HG03196 (cell line): Measurements from ENCODE around the gene AQP3.
"Not testable (repeated sequence)": the region's sequence is repeated elsewhere in the genome, so short reads cannot be mapped to it uniquely, and the experiment has no call there.

ENCODE experiments used
- ATAC-seq: cut with Tn5 transposase; IDR thresholded peaks from one replicate; pipeline ENCODE4 v1.9.1; 2021; ENCODE audit not compliant: unreplicated experiment

Gene AQP3

GRCh38 chr9:33446946-33447798 is at the start of gene AQP3:
AQP3 (minus strand) TSS chr9:33447593; CDS start chr9:33447530, 63 bp downstream.
- ATAC-seq: peak; percentile 29

- ATAC-seq: not testable (repeated sequence)
Measured at GRCh38 chr9:33493819-33494218, 46.4 kb upstream of the AQP3 start.

- no peak for ATAC-seq
Measured at GRCh38 chr9:33489066-33489465, 41.7 kb upstream of the AQP3 start.

- ATAC-seq: not testable (repeated sequence)
Measured at GRCh38 chr9:33485312-33485711, 37.9 kb upstream of the AQP3 start.

GRCh38 chr9:33480976-33481375 is 33.6 kb upstream of the AQP3 start:
- ATAC-seq: no peak

GRCh38 chr9:33480106-33480505 is 32.7 kb upstream of the AQP3 start:
- ATAC-seq: no peak

- no peak for ATAC-seq
Measured at GRCh38 chr9:33476503-33476902, 29.1 kb upstream of the AQP3 start.

- no peak for ATAC-seq
Measured at GRCh38 chr9:33475357-33475756, 28.0 kb upstream of the AQP3 start.

GRCh38 chr9:33473643-33474352 is 26.4 kb upstream of the AQP3 start, which contains the start of gene NOL6:
NOL6 (minus strand) TSS chr9:33473924; CDS start chr9:33473842, 82 bp downstream.
- peak; percentile 97 for ATAC-seq

GRCh38 chr9:33472881-33473615 is 25.7 kb upstream of the AQP3 start:
- no peak for ATAC-seq

GRCh38 chr9:33472171-33472880 is 24.9 kb upstream of the AQP3 start:
- no peak for ATAC-seq

GRCh38 chr9:33471361-33471760 is 24.0 kb upstream of the AQP3 start:
- ATAC-seq: no peak

- no peak for ATAC-seq
Measured at GRCh38 chr9:33469891-33470290, 22.5 kb upstream of the AQP3 start.

GRCh38 chr9:33468797-33469621 is 21.6 kb upstream of the AQP3 start:
- ATAC-seq: no peak

- no peak for ATAC-seq
Measured at GRCh38 chr9:33468215-33468730, 20.9 kb upstream of the AQP3 start.

GRCh38 chr9:33467526-33467925 is 20.1 kb upstream of the AQP3 start:
- no peak for ATAC-seq

- ATAC-seq: no peak
Measured at GRCh38 chr9:33466565-33467495, 19.4 kb upstream of the AQP3 start.
